Right forelimb (tissue), 1 donor: ENCODE data around the gene MYO1C.
"Not testable (repeated sequence)": the region's sequence is repeated elsewhere in the genome, so short reads cannot be mapped to it uniquely, and the experiment has no call there.

ENCODE experiments used
- DNase-seq: peaks from one replicate; pipeline ENCODE4 v3.0.0-alpha.2; 2018

Gene MYO1C, protein sequence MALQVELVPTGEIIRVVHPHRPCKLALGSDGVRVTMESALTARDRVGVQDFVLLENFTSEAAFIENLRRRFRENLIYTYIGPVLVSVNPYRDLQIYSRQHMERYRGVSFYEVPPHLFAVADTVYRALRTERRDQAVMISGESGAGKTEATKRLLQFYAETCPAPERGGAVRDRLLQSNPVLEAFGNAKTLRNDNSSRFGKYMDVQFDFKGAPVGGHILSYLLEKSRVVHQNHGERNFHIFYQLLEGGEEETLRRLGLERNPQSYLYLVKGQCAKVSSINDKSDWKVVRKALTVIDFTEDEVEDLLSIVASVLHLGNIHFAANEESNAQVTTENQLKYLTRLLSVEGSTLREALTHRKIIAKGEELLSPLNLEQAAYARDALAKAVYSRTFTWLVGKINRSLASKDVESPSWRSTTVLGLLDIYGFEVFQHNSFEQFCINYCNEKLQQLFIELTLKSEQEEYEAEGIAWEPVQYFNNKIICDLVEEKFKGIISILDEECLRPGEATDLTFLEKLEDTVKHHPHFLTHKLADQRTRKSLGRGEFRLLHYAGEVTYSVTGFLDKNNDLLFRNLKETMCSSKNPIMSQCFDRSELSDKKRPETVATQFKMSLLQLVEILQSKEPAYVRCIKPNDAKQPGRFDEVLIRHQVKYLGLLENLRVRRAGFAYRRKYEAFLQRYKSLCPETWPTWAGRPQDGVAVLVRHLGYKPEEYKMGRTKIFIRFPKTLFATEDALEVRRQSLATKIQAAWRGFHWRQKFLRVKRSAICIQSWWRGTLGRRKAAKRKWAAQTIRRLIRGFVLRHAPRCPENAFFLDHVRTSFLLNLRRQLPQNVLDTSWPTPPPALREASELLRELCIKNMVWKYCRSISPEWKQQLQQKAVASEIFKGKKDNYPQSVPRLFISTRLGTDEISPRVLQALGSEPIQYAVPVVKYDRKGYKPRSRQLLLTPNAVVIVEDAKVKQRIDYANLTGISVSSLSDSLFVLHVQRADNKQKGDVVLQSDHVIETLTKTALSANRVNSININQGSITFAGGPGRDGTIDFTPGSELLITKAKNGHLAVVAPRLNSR

DNA sequence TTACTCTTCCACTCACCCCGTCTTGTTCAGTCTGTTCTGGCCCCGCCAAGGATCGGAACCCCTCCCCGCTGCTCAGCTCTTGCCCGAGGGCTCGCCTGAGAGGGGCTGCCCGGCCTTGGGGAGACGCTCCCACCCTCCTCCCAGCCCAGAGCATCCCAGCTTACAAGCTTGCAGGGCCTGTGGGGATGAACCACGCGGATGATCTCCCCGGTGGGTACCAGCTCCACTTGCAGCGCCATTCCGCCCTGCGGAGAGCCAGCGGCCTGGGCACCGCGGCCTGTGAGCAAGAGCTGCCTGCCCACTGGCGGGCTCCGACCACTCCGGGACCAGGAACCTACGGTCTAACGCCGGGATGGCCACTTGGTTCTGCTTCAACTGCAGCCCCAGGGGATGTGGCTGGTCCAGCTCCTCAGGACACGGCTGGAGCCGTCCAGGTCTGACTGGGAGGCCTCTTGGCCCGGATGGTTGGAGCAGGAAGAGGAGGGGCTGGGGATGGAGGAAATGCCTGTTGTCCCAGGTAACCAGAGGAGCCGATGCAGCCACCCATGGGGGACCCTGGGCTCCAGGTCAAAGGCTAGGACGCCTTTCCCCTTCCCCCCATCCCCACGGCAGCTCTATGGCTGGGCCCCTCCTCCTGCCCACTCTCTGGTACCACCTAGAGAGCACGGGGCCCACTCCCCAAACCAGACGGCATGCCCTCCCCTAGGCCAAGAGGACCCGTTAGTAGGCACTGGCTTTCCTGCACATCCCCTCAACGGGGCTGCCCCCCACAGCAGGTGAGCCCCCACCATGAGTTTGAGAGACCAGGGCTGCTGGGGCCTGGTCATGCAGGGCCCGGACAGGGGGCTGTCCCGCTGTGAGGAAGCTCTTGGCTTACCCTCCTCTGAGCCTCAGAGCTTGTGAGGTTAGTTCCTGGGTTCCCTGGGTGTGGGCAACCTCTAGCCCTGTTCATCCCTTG lies at the start of gene MYO1C:
Gene MYO1C, minus strand, starts transcription at position 438 of the 958 bp plus-strand sequence. Its CDS starts 199 bp downstream, at position 239.
- DNase-seq, result peak; percentile 61

DNA sequence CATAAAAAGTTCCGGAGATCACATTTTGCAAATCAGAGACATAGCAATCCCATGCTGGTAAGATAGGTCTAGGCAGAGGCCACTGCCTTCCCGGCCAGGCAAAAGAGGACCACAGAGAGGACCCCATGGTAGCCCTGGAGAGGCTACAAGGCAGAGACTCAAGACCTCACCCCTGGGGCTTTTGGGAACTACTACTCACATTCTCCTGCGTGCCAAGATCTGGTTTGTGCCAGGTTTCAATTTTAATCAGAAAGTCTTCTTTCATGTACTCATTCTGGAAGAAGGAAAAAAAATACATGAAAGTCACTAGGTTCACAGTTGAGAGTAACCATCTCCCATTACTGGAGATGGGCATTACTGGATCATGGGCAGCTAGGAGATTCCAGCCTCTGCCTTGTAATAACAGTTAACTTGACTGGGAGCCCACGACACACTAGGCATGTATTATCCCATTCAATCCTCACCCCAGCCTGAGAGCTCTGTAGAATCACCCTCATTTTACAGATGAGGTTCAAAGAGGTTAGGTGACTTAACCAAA lies 49.0 kb upstream of the MYO1C start:
- no peak for DNase-seq

DNA sequence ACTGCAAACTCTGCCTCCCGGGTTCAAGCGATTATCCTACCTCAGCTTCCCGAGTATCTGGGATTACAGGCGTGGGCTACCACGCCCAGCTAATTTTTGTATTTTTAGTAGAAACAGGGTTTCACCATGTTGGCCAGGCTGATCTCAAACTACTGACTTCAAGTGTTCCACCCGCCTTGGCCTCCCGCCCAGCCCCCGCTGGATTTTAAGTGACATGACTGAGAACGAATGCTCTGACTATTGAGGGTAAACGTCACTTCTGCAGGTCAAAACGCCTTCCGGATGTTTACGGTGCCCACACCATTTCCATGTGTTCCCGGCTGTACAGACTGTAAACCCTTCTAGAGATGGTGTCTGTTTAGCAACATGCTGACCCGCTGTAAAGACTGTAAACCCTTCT lies 47.3 kb upstream of the MYO1C start:
- no peak for DNase-seq

DNA sequence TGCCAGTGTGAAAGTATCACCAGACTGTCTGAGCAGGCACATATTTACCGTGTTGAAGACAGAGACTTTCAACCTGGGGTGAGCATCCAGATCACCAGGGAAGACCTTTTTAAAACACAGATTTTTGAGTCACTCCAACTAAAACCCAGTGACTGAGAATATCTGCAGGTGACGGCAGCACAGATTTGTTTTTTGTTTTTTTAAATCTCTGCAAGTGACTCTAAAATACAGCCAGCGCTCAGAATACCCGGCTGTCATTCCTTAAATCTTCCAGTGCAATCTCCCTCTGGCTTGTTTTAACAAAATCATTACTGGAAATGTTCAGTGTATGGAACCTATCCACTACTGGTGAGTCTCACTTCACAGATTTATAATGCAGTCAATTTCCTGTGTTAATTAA lies 43.3 kb upstream of the MYO1C start:
- DNase-seq, result no peak

DNA sequence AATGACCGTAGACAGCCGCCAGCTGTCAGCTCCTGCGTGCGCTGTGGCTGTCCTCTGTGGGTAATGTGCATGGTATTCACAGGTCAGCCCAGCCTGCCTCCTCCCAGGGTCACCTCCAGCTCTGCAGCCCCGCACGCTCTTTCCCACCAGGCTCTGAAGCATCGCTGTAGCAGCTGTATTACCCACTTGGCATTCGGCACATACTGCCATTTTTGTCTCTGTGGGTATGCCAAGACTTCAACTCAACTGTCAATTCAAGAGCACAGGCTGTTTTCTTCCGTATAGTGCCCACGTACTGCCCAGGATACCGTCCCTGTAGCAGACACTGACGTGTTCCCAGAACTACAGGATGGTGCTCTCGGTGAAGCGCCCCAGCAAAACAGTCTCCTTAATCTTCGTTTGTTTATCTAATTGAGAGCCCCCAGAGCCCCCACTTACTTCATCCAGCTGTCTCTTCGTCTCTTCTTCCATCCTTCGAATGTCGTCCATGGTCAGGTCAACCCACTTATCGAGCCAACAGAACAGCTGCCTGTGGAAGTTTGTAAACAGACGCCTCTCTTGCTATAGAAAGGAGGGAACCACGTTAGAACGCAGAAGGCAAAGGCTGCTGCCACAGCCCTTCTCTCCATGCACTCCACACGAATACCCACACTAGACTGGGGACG lies 41.3 kb upstream of the MYO1C start:
- DNase-seq, result no peak

DNA sequence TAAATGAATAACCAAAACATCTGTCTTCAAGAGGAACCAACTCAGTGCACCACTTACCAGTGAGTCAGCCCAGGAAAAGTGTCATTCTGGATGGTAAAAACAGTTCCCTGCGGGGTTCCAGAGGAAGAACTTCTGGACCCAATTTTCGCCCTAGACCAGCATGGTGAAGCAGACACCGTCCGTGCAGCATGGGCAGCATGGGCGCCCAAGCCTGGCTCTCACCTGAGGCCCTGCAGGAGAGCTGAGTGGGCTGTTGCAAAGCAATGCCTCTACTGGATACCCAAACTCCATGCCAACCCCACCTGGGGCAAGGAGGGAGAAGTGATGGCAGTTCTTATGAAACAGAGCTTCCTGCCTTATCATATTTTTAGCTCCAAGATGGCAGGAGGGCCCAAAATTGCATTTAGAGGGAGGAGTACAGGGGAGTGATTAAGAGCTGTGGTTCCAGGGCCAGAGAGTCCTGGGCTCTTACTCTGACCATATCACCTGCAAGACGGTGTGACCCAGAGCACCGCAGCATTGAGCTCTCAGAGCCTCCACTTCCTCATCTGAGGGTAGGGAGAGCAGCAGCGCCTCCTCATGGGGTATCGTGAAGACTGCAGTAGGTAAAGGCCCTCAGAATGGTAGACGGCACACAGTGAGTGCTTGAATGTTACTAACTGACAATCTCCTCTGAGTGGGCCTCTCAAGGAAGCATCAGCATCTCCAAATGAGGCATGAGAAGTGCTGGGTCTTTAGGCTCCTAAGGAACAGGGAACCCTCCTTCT lies 40.5 kb upstream of the MYO1C start:
- DNase-seq, result no peak

DNA sequence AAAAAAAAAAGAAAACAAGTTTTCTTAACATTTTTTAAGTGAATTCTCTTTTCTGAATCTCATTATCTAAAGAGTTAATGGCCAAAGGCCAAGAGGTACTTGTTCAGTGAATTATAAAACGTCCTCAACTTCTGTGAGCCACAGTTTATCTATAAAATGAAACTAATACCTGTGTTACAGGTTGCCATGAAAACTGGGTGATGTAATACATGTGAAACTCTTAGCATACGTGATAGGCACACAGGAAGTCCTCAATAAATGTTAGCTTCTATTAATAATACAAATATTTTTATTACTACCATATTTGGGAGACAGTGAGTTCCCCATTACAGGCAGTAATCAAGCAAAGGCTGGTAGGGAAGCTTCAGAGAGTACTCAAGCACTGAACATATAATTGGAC lies 37.4 kb upstream of the MYO1C start:
- DNase-seq, result no peak

DNA sequence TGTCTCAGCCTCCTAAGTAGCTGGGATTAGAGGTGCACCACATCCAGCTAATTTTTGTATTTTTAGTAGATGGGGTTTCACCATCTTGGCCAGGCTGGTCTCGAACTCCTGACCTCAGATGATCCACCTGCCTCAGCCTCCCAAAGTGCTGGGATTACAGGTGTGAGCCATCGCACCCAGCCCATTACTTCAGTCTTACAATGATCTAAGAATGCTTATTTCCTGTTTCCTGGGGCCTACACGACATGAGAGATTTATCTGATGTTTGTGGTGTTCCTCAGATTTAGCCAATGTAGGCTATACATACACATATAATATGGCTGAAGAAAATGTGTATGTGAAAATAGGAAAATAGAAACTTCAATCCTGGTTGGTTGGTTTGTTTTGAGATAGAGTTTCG lies 34.4 kb upstream of the MYO1C start:
- not testable (repeated sequence) for DNase-seq

DNA sequence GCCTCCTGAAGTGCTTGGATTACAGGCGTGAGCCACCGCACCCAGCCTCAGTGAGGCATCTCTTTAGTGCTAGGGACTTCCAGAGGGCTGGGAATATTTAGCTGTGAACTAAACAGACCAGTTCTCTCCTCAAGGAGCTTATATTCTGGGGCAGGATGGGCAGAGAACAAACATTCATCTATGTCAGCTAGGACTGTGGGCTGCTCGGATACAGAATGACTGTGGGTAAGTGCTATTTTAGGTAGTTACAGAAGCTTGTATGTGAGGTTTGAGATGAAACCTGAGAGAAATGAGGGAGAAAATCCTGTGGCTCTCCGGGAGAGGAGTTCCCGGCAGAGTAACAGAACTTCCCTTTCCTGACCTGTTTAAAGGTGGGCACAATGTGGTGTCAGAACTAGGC lies 30.1 kb upstream of the MYO1C start:
- no peak for DNase-seq

DNA sequence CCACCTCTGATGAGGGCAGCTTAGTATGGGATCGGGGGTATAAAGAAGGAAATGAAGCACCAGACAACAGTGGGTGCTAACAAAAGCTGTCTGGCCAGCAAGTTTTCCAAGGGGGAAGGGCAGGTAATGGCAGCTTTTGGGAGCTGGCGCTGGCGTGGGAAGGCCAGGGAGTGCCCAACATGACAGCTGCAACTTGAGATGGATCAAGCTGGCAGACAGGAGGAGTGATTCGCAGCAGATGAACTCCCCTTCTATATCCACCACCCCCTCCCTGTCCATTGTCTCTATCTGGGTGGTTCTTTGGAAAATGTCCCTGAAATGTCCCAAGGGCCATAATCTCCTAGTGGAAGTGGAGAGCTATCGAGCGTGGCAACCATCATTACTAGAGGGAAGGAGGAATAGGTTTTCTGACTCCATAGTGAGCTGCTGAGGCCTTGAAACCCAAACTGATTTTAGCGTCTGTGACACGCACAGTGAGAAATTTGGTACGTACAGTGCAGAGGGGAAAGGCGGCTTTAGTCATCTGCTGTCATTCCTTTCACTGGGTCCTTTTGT lies 28.7 kb upstream of the MYO1C start:
- DNase-seq, result no peak

DNA sequence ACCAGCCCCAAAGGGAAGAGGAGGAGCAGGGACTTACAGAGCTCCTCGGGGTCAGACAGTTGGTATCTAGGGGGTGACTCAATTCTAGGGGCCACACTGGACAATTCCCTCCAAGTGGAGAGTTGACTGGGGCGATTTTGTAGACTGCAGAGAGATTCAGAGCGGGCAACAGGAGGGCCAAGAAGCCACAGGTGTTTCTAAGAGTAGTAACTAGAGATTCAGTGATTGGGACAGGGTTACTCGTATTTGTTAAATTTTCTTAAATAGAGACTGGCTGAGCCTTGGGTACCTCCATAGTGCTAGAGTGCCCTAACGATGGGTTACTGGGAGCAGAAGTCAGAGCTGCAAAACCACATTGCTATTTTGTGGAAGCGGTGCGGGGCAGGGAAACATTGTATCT lies 27.2 kb upstream of the MYO1C start:
- DNase-seq, result no peak

DNA sequence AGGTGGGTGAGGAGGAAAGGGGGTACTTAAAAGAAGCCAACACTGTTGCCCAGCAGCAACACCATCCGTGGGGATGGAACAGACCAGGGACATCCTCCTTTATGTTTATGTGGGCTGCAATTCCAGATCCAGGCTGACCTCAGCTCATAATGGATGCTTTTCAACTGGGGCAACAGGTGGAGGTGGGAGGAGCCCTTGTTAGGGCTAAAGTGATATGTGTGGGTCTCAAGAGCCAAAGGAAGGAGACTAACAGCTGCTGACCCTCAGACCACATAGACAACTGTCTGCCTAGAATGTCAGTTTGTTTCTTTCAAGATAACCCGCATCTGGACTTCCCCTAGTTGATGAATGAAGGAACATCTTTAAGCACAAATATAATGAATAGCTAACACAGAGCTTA lies 25.9 kb upstream of the MYO1C start:
- DNase-seq, result no peak

DNA sequence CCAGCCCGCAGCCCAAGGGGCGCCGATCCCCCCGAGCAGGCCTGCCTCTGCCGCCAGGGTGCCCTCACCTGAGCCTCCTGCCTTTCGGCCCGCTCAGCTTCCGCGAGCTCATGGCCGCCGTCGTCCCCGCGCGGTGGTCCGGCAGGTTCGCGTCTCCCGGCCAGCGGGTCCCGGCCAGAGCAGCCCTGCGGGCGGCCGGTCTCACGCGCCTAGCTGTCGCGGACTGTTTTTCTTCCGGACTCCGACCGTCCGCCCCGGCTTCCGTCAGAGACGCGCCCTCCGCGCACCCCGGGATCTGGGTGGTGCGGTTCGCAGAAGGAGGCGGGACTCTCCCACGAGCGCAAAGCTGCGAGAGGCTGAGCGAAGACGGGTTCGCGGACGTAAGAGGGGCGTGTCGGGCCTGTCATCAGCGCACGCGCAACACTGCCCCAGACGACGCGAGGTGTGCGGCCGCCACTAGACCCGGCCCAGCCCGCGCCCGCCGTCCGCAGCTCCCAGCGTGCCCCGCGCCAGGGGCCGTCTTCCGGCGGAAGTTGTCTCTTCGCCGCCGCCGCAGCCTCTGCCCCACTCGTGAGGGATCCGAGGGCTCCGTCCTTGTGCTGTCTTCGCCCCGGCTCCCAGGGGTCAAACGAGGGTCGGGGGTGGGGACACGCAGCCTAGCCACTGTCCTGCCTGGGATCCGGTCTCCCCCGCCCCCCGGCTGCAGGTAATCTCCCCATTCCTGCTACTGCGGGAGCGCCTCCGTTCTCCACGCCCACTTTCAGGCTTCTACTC lies 24.1 kb upstream of the MYO1C start, which contains the start of gene INPP5K:
Gene INPP5K, minus strand, starts transcription at position 225 of the 774 bp plus-strand sequence. Its CDS starts 113 bp downstream, at position 112.
- DNase-seq, result peak; percentile 97

DNA sequence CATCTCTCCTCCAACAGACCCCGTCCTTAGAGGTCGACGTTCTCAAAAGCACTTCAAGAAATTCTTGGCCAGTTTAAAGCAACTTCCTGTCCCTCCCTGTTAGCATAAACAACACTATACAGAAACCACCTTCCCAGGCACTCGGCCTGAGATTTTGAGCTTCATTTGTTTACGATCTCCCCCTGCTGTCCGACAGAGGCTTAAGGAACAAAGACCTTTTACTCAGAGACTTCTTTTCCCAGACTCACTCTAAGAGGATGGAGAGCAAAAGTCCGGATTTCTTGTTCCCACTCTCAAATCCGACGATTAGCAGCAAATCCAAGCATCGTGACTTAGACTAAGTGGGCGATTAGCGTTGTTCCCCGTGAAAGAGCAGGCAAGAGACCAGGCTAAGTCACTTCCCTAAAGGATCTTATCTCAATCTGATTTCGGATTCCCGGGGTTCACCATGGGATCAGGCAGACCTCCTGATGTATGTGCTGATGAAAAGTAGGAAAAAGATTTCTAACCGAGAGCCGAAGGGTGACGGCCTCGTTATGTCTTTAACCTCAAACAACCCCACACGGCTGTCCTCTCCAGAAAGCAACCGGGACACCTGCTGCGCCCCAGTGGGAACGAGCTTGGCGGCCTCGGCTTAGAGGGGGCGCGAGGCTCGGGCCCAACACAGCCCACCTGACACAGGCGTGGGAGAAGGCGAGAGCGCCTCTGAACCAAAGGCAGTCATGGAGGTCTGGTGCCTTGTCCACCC lies 23.3 kb upstream of the MYO1C start:
- DNase-seq, result peak; percentile 67

DNA sequence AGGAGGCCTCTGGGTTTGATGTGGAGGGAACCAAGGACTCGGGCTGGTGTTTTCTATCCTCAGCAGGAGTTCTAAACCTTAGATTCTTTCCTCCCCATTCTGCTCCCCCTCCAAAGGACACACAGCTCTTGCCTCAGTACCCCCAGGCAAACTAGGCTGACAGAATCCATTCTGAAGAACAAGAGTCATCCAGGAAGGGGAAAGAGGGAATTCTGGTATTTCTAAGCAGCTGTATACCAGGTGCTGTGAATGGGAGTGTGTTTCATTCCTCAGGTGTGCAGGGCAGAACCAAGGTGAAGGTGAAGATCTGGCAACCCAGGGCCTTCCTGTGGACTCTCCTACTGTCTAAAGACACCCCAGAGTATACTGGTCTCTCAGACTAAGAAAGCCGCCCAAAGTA lies 19.9 kb upstream of the MYO1C start:
- DNase-seq, result no peak

DNA sequence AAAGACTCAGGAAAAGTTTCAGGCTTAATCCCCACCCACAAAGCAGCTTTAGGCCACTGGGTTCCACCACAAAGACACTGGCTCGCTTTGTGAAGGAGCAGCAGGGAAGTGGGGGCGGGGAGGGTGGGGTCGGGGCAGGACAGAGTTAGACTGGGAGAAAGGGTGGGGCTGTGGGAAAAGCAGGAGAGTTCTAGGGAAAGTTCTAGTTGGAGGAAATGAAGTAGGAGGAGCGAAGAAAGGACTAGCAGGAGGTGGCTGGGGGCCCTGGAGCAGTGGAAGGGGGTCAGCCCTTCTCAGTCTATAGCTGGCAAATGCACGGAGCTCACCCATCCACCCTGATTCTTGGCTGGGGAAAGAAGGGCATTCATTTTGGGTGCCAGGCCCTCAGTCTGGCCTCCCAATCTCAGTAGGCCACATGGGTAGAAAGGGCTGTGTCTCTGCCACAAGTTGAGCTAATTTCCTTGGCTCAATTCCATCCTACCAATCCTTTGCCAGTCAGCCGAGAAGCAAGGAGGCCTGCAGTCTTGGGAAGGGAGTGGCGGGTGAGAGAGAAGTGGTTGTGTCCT lies 19.4 kb upstream of the MYO1C start:
- DNase-seq, result no peak

DNA sequence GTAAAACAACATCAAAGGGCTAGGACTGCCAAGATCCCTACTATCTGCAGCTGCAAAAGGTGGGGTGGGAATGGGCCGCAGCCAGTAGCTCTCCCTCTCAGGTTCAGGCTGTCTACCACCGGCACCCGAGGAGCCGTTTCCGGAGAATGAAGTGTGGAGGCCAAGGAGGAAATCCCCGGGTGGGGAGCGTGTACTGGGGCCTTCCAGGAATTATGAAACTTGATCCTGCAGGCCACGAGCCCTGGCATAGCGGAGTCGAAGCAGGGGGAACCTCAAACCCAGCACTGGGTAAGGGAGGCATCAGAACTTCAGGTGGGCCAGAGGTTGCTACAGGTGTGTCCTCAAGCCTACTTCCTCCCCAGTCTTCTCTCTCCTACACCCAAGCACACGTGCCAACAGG lies 18.8 kb upstream of the MYO1C start:
- no peak for DNase-seq

DNA sequence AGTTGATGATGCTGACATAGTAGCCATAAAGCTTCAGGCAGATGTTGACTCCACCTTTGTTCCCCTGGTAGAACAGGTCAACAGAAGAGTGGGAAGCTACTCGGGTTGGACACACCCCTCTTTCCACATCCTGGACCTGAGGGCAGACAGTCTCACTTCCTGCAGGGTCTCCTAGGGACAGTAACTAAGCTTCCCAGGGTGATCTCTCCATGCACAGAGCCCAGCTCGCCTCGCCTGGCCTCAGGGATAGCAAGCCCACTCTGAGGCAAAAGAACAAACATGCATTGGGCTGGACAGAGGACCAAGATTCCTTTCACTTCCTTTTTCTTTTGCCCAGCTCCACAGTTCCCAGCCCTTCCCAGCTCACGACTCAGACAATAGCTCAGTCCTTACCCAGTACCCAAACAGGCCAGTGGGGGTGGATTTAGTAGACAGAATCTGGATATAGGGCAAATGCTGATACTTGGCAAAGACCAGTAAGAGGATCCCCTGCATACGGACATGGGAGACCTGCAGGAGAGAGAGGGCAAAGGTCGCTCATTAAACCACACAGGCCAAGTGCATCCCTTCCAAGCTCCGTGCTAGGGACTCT lies 16.9 kb upstream of the MYO1C start:
- no peak for DNase-seq
